ENCODE data around the gene KCNK18.

The KCNK18 gene

DNA sequence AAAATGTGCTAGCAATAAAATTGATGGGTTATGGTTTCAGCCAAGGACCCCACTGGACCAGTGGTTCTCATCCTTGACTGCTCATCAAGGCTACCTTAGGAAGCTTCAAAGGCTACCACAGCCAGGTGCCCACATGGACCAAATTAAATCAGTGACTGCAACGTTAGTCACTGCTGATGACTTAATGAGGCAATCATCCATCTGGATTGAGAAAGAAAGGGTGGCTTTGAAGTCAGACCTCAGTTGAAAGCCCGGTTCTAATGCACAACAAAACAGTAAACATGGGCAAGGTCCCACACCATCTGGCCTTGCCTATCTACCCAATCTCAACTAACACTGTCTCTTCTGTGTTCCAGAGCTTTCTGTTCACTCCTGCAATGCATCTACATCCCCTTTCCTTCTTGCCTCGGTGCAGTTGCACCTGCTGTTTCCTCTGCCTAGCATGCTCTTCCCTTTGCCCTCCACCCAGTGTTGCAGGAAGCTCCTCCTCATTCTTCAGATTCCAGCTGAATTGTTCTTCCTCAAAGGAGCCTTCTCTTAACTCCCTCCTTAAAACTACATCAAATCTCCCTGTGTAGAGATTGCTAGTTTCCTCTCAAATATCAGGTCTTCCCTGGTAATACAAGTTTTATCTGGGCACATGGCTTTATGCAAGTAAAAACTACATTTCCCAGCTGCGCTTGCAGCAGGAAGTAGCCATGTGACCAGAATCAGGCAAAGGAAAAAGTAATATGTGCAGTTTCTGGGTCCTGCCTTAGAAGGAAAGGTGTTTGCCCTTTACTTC, 10.3 kb upstream of the KCNK18 start:
- no peak for DNase-seq (ENCODE audit: low read depth)
- TF ChIP-seq, protein P1, sequence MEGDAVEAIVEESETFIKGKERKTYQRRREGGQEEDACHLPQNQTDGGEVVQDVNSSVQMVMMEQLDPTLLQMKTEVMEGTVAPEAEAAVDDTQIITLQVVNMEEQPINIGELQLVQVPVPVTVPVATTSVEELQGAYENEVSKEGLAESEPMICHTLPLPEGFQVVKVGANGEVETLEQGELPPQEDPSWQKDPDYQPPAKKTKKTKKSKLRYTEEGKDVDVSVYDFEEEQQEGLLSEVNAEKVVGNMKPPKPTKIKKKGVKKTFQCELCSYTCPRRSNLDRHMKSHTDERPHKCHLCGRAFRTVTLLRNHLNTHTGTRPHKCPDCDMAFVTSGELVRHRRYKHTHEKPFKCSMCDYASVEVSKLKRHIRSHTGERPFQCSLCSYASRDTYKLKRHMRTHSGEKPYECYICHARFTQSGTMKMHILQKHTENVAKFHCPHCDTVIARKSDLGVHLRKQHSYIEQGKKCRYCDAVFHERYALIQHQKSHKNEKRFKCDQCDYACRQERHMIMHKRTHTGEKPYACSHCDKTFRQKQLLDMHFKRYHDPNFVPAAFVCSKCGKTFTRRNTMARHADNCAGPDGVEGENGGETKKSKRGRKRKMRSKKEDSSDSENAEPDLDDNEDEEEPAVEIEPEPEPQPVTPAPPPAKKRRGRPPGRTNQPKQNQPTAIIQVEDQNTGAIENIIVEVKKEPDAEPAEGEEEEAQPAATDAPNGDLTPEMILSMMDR (IDR thresholded peaks at IDR 0.05; ENCODE audit: low read length, missing control alignments): no peak
- H3K4me3 ChIP-seq (replicated peaks; ENCODE audit: low read depth, low read length): no peak overlapping the region

DNA sequence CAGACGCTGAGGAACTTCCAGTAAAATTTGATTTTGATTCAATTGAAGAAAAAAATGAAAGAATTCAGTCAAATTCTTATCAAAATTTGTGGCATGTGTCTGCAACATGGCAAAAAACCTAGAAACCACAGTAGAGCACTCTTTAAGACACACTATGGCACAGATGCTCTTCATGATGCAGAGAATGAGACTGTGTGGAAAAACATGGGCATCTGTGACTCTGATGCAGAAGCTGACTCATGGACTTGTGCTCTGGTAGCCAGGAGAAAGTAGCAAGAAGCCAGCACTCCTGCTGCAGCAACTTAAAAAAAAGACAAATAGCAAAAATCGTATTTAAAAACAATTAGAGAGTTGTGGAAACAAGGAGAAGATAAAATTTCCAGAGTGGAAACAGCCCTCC, 8.9 kb upstream of the KCNK18 start:
- TF ChIP-seq, protein P1 (IDR thresholded peaks at IDR 0.05; ENCODE audit: low read length, missing control alignments): no peak
- no peak for DNase-seq (ENCODE audit: low read depth)
- H3K4me3 ChIP-seq (replicated peaks; ENCODE audit: low read depth, low read length): no peak overlapping the region

DNA sequence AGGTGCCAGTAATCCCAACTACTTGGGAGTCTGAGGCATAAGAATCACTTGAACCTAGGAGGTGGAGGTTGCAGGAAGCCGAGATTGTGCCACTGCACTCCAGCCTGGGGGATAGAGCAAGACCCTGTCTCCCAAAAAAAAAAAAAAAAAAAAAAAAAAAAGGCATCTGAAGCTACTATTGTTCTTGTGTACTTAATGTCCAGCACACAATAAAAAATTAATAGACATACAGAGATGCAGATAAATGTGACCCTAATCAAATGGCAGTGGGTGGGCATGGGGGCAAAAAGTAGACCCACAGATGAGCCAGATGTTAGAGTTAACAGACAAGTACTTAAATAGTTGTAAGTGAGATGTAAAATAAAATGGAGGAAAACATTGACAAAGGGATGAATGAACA, 7.7 kb upstream of the KCNK18 start:
- H3K4me3 ChIP-seq (replicated peaks; ENCODE audit: low read depth, low read length): no peak overlapping the region
- no peak for DNase-seq (ENCODE audit: low read depth)
- TF ChIP-seq, protein P1 (IDR thresholded peaks at IDR 0.05; ENCODE audit: low read length, missing control alignments): no peak

DNA sequence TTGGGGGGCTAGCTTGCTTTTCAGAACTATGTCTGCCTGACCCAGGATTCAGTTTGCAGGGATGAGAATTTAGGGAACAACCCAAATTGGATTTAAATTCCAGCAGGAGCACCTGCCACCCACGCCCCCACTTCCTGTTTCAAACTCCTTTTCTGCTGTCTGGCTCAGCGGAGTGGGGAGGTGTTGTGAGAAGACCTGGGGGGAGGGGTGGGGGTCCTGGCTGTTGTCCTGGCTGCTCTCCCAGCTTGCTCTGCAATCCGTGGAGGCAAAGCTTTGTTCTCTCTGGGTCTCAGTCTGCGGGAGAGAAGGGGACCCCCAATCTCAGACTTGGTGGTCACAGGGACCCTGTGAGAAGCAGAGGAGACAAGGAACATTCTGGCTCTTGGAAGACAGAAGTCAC, 799 bp downstream of the KCNK18 start:
- DNase-seq (ENCODE audit: low read depth): no peak
- H3K4me3 ChIP-seq (replicated peaks; ENCODE audit: low read depth, low read length): no peak overlapping the region
- TF ChIP-seq, protein P1 (IDR thresholded peaks at IDR 0.05; ENCODE audit: low read length, missing control alignments): no peak

DNA sequence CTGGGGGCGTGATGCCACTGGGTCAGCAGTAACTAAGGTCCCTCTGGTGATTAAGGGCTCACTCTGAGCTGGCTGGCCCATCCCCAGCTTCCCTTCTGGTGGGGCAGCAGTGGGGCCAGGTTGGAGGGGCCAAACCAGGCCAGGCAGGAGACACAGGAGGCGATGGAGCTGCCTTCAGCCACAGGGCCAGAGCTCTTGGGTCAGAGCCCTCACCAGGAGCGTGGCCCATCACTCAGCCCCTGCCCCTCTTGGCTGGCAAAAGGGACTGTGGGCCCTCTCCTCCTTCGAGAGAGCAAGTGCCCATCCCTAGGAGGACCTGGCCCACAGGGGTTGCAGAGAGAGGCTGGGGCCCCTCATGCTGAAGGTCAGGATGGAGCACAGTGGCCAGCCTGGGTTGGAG, 4.5 kb downstream of the KCNK18 start:
- no peak for DNase-seq (ENCODE audit: low read depth)
- TF ChIP-seq, protein P1 (IDR thresholded peaks at IDR 0.05; ENCODE audit: low read length, missing control alignments): no peak
- no peak overlapping the region for H3K4me3 ChIP-seq (replicated peaks; ENCODE audit: low read depth, low read length)

DNA sequence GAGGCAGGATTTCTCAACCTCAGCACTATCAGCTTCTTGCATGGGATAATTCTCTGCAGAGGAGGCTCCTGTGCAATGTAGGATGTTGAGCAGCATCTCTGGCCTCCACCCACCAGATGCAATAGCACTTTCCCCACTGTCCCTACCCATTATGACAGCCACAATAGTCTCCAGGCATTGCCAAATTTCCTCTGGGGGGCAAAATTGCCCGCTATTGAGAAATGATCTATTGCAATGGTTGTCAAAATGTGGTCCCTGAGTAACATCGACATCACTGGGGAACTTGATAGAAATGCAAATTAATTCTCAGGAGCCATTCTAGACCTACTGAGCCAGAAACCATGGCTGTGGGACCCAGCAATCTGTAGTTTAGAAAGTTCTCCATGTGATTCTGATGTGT, 7.0 kb downstream of the KCNK18 start:
- TF ChIP-seq, protein P1 (IDR thresholded peaks at IDR 0.05; ENCODE audit: low read length, missing control alignments): no peak
- DNase-seq (ENCODE audit: low read depth): no peak
- no peak overlapping the region for H3K4me3 ChIP-seq (replicated peaks; ENCODE audit: low read depth, low read length)

DNA sequence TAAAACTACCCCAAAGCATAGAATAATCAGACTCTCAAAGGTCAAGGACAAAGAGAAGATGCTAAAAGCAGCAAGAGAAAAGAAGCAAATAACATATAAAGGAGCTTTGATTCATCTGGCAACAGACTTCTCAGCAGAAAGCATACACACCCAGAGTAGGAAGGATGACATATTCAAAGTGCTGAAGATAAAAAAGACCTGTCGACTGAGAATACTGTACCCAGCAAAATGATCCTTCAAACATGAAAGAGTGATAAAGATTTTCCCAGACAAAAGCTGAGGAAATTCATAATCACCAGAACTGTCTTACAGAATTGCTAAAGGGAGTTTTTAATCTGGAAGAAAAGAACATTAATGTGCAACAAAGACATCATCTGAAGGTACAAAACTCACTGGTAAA, 14.9 kb downstream of the KCNK18 start:
- no peak for DNase-seq (ENCODE audit: low read depth)
- H3K4me3 ChIP-seq (replicated peaks; ENCODE audit: low read depth, low read length): no peak overlapping the region
- TF ChIP-seq, protein P1 (IDR thresholded peaks at IDR 0.05; ENCODE audit: low read length, missing control alignments): no peak

Data from fibroblast of pulmonary artery (primary cell).